GM12873 (cell line): ENCODE measurements around the gene FAM13B.

ENCODE experiments used
- TF ChIP-seq, protein P1 (sequence below): IDR thresholded peaks from 2 replicates; pipeline ENCODE4 v1.5.1; 2012; ENCODE audit warnings: low read depth, mild to moderate bottlenecking, moderate library complexity, low read length, control low read depth; ENCODE audit not compliant: insufficient read depth; ENCODE audit errors: missing control alignments

Gene FAM13B

DNA sequence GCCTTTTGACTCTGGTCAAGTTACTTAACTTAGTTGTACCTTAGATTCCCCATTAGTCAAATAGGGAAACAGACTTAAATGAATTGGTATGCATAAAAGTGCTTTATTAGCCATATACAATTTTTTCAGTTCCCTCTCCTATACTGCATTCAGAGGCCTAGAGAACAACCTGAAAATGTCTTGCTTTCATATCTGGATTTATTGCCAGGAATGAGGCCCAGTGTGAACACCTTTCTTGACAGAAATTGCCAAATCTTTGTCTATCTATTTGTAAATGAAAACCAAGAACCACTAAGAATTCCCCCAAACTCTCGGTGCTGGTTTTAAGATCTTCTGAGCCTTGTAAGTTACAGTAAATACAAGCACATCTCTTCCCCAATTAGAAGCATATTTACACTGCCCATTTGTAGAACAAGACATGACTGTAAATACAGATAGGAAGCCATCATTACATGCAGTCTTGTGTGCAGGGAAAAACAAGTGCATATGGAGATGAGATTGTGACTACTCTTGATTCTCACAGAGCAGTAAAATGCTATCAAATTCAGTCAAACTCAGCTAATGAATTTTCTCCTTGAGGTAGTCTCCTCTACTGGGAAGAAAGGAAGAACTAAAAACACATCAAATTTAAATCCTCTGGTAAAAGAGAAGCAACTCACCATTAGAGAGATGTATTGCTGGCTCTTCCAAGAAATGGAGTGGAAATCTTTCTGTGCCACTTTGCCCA is 5.2 kb upstream of the FAM13B start:
- TF ChIP-seq, protein P1, sequence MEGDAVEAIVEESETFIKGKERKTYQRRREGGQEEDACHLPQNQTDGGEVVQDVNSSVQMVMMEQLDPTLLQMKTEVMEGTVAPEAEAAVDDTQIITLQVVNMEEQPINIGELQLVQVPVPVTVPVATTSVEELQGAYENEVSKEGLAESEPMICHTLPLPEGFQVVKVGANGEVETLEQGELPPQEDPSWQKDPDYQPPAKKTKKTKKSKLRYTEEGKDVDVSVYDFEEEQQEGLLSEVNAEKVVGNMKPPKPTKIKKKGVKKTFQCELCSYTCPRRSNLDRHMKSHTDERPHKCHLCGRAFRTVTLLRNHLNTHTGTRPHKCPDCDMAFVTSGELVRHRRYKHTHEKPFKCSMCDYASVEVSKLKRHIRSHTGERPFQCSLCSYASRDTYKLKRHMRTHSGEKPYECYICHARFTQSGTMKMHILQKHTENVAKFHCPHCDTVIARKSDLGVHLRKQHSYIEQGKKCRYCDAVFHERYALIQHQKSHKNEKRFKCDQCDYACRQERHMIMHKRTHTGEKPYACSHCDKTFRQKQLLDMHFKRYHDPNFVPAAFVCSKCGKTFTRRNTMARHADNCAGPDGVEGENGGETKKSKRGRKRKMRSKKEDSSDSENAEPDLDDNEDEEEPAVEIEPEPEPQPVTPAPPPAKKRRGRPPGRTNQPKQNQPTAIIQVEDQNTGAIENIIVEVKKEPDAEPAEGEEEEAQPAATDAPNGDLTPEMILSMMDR = no peak

DNA sequence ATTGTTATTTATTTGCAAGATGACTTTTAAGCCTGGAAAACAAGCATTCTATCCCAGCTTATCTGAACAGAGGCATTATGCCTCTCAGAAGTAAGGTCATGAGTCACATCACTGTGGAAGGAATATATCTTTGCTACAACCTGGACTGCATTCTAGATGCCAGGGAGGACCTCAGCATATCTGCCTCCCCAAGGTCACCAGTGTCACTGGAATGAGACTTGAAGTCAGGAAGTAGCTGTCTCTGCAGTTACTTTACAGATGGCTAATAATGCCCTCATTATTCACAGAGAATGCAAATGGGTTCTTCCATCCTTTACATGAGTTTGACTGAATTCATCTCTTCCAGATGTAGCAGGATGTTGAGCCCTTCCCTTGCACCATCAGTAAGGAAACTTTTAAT is 4.4 kb upstream of the FAM13B start:
- TF ChIP-seq, protein P1 = no peak

DNA sequence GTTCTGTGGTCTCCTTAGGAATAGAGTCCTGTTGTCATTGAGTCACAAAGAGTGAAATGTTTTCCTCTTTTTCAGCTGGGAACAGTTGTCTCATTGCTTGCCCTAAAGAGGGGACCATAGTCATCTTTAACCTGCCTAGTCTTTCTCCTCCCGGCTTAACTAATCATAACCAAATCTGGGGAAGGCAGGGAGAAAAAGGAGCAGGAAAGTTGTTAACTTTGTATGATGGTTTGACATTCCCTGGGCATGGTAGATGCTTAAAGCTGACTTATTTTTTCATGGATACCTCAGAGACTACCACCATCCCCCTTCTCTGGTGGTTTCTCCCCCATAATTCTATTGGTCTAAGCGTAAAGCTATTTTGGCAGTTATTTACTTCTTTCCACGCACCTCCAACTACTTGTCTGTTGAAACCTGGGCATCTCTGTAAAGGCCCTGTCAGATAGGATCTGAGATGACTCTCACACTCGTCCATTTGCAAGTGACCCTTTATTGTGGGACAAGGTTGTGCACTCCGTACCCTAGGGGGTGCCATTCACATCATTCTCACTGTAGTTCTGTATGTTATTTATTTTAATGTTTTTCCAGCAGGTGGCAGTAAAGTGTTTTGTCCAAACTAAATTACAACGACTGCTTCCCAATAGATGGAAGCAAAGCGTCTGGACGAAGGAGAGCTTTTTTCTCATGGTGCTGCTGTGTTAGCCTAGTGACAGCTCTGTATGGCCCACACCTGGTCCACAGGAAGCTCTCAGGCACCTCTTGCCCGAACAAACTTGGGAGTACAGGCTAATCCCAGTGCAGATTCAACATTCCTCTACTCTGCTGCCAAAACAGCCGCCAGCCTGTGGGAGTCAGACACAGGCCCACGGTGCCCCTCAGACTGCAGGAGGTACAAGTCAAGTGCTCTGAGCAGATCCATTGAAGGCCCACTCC is 3.0 kb upstream of the FAM13B start:
- TF ChIP-seq, protein P1 = peak; percentile 82

DNA sequence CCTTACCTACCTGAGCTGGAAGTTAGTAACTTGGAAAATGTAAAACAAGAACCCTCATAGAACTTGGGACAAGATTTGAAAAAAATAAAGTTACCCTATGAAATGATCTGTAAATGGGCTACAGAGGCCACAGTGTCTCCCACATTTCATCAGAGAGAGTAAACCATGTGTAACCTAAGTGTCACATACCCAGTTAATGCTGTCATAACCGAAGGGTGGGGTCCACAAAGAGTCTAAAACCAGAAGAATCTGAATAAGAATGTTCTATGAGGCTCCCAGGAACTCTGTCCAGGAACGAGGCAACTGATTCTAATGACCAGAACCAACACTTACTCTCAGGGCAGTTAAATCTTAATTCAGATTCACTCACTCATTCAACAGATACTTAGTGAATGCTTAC is 1.0 kb upstream of the FAM13B start:
- TF ChIP-seq, protein P1 = no peak

DNA sequence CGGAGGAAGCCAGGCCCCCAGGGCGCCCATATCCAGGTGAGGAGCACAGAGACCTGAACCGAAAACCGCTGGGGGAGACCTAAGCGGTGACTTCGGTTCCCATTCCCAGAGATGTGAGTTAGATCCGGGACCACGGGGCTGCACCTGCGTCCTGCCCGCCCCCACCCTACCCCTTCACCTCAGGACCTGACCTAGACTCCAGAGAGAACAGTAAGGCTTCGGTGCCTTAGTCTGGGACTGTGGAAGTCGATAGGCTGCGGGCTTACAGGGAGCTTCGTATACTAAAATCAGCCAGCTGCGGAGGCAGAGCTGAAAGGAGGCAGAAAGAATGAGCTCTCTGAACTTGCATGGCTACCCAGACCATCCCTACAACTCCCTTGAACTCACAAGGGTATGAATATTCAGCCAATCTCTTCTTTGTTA is 518 bp upstream of the FAM13B start:
- TF ChIP-seq, protein P1 = no peak

DNA sequence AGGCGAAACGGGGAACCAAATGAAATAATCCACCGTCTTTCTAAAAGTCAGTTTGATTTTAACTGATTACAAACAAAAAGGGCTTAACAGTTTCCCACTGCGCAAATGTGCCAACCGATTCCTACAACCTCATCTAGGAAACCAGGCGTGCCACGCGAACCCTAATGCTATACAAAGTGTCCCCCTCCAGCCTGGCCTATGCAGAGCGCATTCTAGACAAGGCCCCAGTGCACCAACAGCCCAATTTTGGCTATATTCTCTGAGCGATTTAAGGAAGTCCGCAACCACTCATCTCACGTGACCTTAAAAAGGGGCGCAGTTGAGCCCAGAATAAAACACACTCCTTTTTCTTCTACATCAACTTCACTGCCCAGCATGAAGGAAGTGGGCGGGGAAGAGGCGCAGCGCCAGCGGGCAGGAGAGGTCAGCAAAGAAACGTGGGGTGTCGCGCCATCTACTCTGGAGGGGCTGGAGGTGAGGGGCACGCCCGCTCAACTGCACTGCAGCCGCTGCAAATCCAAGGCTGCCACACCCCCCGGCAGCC is 779 bp downstream of the FAM13B start:
- TF ChIP-seq, protein P1 = peak; percentile 13

DNA sequence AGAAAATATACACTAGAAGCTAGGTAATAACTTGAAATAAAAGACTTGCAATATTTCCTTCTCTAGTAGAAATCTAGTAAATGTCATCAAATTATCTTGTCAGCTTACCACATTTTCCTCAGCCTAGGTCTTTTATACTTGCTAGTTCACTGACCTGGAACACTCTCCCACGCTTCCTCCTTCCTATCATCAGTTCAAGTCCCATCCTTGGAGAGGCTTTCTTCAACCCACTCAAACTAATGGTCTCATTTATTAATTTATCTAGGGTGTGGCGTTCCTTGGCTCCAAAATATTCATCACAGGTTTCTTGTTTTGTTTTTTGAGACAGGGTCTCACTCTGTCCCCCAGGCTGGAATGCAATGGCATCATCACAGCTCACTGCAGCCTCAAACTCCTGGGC is 2.9 kb downstream of the FAM13B start:
- TF ChIP-seq, protein P1 = no peak
